Large intestine (tissue), 3 donors: ENCODE results near the gene C16orf74. TPM values are rescaled to one million over a fixed set of nuclear protein-coding genes. Genes with fewer than 3 reads are reported as not detected.

Source experiments
- DNase-seq, 2 donors: peaks; one replicate each; pipeline versions ENCODE4 v3.0.0 to v3.0.0-alpha.2; 2013
- H3K27ac ChIP-seq: one replicate; pipeline ENCODE4 v1.5.1; 2013; ENCODE audit warnings: low read length
- H3K27me3 ChIP-seq: 2 replicates; pipeline ENCODE4 v1.6.1; 2013; ENCODE audit warnings: low read length; ENCODE audit not compliant: control insufficient read depth, insufficient read depth
- H3K36me3 ChIP-seq: 2 replicates; pipeline ENCODE4 v1.6.1; 2013; ENCODE audit warnings: low read length; ENCODE audit not compliant: control insufficient read depth, insufficient read depth
- H3K4me1 ChIP-seq: one replicate; pipeline ENCODE4 v1.6.1; 2013; ENCODE audit warnings: low read length; ENCODE audit not compliant: control insufficient read depth, insufficient read depth
- H3K4me3 ChIP-seq: one replicate; pipeline ENCODE4 v1.5.1; 2013; ENCODE audit warnings: low read length
- H3K9me3 ChIP-seq: one replicate; pipeline ENCODE4 v1.6.1; 2013; ENCODE audit warnings: mild to moderate bottlenecking, low read depth, low read length, moderate library complexity; ENCODE audit not compliant: control insufficient read depth
- WGBS: methylation state at CpG from one replicate; pipeline ENCODE4 v1.1.5; 2013; ENCODE audit warnings: low lambda C conversion rate; ENCODE audit not compliant: insufficient coverage; 5-methylcytosine and 5-hydroxymethylcytosine counted together
- polyA plus RNA-seq: library from polyadenylated mRNA; unstranded; fragments of 120-200 nt; gene quantifications from one replicate; pipeline ENCODE4 v1.2.1, GENCODE V29; 2013

Gene C16orf74
- polyA plus RNA-seq, 1 donor = 6.6 TPM

DNA sequence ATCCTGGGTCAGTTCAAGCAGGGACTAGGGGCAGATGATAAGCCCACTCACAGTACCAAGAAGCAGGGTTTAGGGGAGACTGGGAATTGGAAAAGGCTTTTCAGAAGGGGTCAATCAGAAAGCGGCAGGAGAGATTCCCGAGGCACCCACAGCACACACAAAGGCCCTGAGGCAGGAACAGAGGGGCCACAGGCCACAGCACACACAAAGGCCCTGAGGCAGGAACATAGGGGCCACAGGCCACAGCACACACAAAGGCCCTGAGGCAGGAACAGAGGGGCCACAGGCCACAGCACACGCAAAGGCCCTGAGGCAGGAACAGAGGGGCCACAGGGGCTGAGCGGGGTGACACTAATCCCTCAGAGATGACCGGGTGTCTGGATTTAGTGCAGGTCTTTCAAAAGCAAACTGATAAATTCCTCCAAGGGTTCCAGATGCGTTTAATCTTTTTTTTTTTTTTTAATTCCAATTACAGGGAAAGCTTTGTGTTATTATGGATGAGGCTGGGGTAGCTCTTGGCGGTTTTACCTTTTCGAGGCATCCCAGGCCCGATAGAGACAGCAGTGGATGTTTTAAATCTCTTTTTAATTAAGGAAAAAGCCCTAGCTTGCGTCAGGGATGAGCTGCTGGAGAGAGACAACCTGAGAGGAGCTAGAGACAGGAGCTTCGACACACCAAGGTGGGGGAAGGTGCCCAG, 31.1 kb downstream of the C16orf74 start:
- WGBS = no CpG with 5 or more reads among the region's 11 CpGs
- DNase-seq = no peak

DNA sequence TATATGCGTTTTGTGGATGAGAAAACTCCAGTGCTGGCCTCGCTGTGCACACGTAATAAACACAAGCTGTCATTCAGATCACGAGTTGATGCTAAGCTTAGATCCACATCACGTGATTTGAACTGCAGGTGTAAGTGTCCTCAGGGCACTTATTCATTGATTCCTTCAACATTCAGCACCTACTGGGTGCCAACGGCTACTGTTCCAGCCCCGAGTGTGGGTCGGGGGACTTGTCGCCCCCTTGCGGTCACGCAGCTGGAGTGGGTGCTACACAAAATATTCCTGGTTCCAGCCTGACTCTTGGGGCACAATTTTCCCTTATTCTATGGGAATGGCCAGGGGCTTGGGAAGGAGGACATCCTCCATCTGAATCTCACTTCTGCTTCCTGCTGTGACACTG, 32.2 kb downstream of the C16orf74 start:
- Histone ChIP-seq H3K9me3 (no peaks in the 10 kb centered on the region), H3K27ac (no peak overlapping the region), H3K4me1 (peaks cover 31% of the 10 kb centered on the region), H3K27me3 (peaks cover 13% of the 10 kb centered on the region), H3K4me3 (no peak overlapping the region), H3K36me3 (no peaks in the 10 kb centered on the region)
- no CpG with 5 or more reads among the region's 11 CpGs for WGBS
- DNase-seq = peak in 1 of 2 donors; percentile 52

More for the DNA sequence above, 31.1 kb downstream of the C16orf74 start:
- Histone ChIP-seq H3K27me3 (peaks cover 13% of the 10 kb centered on the region), H3K9me3 (no peaks in the 10 kb centered on the region), H3K36me3 (no peaks in the 10 kb centered on the region), H3K4me1 (peaks cover 40% of the 10 kb centered on the region), H3K27ac (no peak overlapping the region), H3K4me3 (no peak overlapping the region)

DNA sequence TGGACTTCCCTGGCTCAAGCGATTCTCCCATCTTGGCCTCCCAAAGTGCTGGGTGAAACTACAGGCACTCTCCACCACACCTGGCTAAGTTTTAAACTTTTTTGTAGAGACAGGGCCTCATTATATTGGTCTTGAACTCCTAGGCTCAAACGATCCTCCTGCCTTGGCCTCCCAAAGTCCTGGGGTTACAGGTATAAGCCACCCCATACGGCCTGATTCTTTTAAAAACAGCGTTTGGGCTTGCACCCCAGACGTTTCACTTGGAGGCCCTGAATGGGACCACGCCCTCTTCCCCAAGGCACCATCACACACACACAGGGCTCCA, 32.8 kb downstream of the C16orf74 start:
- Histone ChIP-seq H3K27ac (no peak overlapping the region), H3K4me1 (peaks cover 27% of the 10 kb centered on the region), H3K9me3 (no peaks in the 10 kb centered on the region), H3K4me3 (no peak overlapping the region), H3K36me3 (no peaks in the 10 kb centered on the region), H3K27me3 (peaks cover 13% of the 10 kb centered on the region)
- WGBS = 60% methylated on average over 1 of the region's 6 CpGs
- DNase-seq = no peak

DNA sequence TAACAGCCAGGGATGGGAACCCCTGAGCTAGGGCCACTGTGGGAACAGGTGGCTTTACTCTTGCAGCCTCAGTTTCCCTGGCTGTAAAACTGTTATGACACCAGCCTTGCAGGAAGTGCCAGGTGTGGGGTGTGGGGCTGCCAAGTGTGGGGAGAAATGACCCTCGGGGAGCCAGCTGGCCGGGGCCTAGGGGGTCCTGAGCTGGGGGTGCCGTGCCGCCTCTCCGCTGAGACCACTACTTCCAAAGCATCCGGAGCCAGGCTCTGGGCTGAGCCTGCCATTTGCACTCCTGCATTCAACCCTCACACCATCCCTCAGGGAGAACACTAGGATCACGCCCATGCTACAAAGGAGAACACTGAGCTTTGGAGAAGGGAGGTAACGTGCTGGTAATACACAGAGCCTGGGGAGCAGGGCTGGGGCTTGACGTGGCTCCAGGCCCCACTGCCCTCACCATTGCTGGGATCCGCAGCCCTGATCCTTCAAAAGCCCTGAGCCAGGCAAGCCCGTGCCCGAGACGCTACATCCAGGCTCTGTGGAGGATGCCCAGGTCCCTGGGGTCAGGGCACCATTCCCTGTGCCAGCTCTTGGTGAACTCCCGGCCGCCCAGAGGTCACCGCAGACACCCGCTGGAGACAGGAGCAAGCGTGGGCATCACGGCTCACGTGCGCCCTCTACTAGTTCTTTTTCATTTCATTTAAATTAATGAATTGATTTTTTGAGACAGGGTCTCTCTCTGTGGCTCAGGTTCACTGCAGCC, 33.3 kb downstream of the C16orf74 start:
- no peak overlapping the region for H3K27ac ChIP-seq
- peaks cover 25% of the 10 kb centered on the region for H3K4me1 ChIP-seq
- peak; percentile 55 to 57 for DNase-seq
- H3K9me3 ChIP-seq = no peaks in the 10 kb centered on the region
- WGBS = 4% methylated on average over 8 of the region's 21 CpGs
- no peaks in the 10 kb centered on the region for H3K36me3 ChIP-seq
- H3K27me3 ChIP-seq = peaks cover 13% of the 10 kb centered on the region
- H3K4me3 ChIP-seq = no peak overlapping the region

DNA sequence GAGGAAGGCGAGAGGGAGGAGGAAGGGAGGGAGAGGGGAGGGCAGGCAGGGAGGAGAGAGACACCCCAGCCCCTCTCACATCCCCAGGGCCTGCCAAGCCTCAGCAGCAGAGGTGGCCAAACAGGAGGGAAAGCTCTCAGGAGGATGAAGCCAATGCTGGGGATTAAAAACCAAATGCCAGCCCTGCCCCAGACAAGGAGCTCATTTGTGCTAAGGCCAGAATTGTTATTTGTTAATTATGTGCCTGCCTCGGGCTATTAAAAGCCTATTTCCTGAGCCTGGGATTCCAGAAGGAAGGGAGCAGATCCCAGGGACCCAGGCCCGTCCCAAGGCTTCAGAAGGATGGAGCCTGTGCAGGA, 34.2 kb downstream of the C16orf74 start:
- Histone ChIP-seq H3K36me3 (no peaks in the 10 kb centered on the region), H3K9me3 (peaks cover 2% of the 10 kb centered on the region), H3K4me1 (peaks cover 19% of the 10 kb centered on the region), H3K27ac (no peak overlapping the region), H3K4me3 (no peak overlapping the region), H3K27me3 (peaks cover 16% of the 10 kb centered on the region)
- WGBS = no CpG with 5 or more reads among the region's 3 CpGs
- DNase-seq = no peak

DNA sequence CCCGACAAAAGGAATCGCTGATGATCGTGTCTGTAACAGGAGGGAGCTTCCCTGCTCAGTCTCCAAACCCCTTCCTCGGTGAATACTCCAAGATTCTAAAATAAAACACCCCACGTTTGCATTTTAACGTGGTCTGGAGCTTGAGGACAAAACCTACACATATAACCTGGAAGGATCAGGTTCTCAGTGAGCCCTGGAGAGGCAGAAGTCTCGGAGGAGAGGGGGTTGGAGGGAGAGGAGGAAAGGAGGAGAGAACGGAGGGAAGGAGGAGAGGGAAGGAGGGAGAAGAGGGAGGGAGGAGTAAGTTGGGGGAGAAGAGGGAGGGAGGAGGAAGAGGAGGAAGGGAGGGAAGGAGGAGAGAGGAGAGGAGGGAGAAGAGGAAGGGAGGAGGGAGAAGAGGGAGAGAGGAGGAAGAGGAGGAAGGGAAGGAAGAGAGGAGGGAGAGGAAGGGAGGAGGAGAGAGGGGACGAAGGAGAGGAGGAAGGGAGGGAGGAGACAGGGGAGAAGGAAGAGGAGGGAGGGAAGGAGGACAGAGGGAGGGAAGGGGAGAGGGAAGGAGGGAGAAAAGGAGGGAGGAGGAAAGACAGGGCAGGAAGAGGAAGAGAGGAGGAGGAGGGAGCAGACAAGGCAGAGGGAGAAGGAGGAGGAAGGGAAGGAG, 34.7 kb downstream of the C16orf74 start:
- H3K36me3 ChIP-seq = no peaks in the 10 kb centered on the region
- H3K27me3 ChIP-seq = peaks cover 16% of the 10 kb centered on the region
- H3K4me3 ChIP-seq = no peak overlapping the region
- peaks cover 19% of the 10 kb centered on the region for H3K4me1 ChIP-seq
- H3K9me3 ChIP-seq = peaks cover 2% of the 10 kb centered on the region
- H3K27ac ChIP-seq = peak overlapping the region; percentile 24
- no peak for DNase-seq
- WGBS = 55% methylated on average over 4 of the region's 9 CpGs

DNA sequence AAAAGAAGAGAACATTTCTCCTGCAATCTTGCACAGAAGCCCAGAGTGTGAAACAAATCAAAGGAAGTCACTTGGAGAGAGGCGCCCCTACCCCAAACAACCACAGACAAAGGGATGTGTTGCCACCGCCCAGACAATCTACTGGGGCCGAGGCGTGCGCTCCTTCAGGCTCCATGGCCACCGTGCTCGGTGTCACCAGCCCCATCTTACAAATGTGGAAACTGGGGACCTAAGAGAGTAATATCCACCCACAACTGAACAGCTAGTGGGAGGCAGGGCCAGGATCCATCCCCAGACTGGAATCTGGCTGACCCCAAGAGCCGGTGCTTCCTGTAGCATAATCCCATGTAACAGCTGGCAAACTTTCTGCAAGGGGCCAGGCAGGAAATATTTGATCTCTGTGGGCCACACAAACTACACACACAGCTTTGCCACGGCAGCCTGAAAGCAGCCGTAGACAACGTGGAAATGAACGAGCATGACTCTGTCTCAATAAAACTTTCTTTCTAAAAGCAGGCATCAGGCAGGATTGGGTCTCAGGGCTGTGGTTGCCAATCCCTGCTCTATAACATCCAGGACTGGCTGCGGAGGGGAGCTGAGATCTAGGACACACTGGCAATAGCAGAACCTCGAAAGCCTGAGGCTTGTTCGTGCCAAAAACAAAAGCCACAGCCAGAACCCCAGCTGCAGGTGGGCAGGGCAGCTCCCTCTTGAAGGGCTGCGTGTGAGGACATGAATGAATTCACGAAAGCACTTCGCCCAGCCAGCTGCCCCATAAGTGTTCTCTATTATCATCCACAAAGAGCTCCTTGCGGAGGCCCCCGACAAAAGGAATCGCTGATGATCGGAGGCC, 35.5 kb downstream of the C16orf74 start:
- WGBS = no CpG with 5 or more reads among the region's 22 CpGs
- H3K27me3 ChIP-seq = peaks cover 16% of the 10 kb centered on the region
- H3K4me3 ChIP-seq = no peak overlapping the region
- DNase-seq = no peak
- no peak overlapping the region for H3K27ac ChIP-seq
- H3K4me1 ChIP-seq = peaks cover 19% of the 10 kb centered on the region
- H3K9me3 ChIP-seq = peaks cover 2% of the 10 kb centered on the region
- no peaks in the 10 kb centered on the region for H3K36me3 ChIP-seq

DNA sequence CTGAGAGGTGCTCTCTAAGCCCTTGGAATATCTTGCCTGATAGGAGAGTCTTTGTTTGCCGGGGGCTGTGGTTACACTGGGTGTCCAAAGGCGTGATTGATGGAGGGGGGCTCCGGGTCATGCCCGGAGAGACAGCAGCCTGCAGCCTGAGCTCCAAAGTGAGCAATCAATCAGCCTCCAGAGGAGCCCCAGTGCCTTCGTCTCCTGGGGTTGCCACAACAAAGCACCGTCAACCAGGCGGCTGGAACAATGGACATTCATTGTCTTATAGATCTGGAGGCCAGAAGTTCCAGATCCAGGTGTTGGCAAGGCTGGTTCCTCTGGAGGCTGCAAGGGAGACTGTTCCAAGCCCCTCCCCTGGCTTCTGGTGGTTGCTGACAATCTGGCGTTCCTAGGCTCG, 38.1 kb downstream of the C16orf74 start:
- Histone ChIP-seq H3K27ac (no peak overlapping the region), H3K27me3 (peaks cover 18% of the 10 kb centered on the region)

DNA sequence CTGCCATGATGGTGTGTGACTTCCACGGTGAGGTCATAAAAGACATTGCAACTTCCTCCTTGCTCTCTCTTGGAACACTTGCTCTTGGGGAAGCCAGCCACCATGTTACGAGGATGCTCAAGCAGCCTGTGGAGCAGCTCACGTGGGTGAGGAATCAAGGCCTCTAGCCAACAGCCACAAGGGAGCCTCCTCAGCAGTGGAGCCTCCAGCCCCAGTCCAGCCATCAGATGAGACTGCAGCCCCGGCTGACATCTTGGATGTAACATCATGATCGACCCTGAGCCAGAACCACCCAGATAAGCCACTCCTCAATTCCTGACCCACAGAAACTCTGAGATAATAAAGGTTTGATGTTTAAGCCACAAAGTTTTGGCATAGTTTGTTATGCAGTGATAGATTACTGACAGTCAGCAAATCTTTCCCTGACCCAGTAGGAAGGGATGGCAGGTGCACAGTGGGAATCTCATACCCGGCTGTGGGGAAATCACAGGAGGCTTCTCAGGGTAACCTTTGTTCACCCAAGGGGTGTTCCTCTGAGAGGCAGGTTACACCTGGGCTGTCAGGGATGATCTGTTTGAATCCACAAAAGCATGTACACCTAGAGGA, 38.8 kb downstream of the C16orf74 start:
- WGBS = no CpG with 5 or more reads among the region's 6 CpGs
- Histone ChIP-seq H3K36me3 (no peaks in the 10 kb centered on the region), H3K4me1 (peaks cover 5% of the 10 kb centered on the region), H3K4me3 (no peak overlapping the region), H3K27ac (no peak overlapping the region), H3K9me3 (peaks cover 8% of the 10 kb centered on the region), H3K27me3 (peaks cover 18% of the 10 kb centered on the region)
- no peak for DNase-seq

More for the DNA sequence above, 38.1 kb downstream of the C16orf74 start:
- DNase-seq = no peak
- peaks cover 6% of the 10 kb centered on the region for H3K4me1 ChIP-seq
- no peak overlapping the region for H3K4me3 ChIP-seq
- no peaks in the 10 kb centered on the region for H3K36me3 ChIP-seq
- WGBS = no CpG with 5 or more reads among the region's 9 CpGs
- peaks cover 8% of the 10 kb centered on the region for H3K9me3 ChIP-seq

DNA sequence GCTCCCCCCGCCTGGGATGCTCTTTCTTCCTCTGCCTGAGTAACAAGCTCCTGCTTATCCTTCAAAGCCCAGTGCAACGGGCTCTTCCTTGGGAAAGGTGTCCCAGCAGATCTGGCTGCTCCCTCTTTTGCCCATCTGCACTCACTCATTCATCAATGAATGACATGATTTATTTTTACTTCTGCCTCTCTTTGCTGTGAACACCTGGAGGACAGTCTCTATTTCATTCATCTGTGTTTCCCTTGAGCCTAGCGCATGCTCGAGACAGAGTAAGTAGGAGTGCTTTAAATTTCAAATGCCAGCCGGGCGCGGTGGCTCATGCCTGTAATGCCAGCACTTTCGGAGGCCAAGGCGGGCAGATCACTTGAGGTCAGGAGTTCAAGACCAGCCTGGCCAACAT, 40.2 kb downstream of the C16orf74 start:
- Histone ChIP-seq H3K4me1 (peaks cover 5% of the 10 kb centered on the region), H3K27me3 (peaks cover 12% of the 10 kb centered on the region), H3K9me3 (peaks cover 8% of the 10 kb centered on the region), H3K36me3 (no peaks in the 10 kb centered on the region), H3K27ac (no peak overlapping the region), H3K4me3 (no peak overlapping the region)
- no peak for DNase-seq
- no CpG with 5 or more reads among the region's 9 CpGs for WGBS
